ENCODE data around the gene CNFN. TPM values are rescaled to one million over a fixed set of nuclear protein-coding genes. Genes with fewer than 3 reads are reported as not detected.

The CNFN gene
- total and polyA plus RNA-seq, 5 experiments from 2014 or later, result 0.44 to 0.88 (median 0.68) TPM; not detected in 2

DNA sequence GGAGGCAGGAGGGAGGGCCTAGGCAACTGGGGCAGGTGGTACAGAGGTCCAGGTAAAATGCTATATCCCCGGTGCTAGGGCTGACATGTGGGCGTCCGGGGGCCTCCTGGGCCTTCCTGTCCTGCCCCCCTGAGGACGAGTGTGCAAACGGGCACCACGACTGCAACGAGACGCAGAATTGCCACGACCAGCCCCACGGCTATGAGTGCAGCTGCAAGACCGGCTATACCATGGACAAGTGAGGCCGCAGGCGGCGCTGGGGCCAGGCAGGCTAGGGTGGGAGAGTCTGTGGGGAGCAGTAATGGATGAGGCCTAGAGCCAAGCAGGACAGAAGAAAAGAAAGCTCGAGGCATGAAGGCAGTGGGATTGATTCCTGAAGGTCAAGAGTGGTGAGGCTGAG, 21.3 kb downstream of the CNFN start:
- POLR2A ChIA-PET, result no interaction called here
- DNase-seq (no peak), ATAC-seq (no peak)
- H3K4me1 Mint-ChIP-seq, result peaks cover 0 to 18% (median under 1%) of the 10 kb centered on the region in 4 donors
- H3K27me3 Mint-ChIP-seq, result no peaks in the 10 kb centered on the region
- no peak overlapping the region for H3K4me3 Mint-ChIP-seq
- H3K27ac Mint-ChIP-seq, result no peak overlapping the region
- H3K36me3 Mint-ChIP-seq, result peaks cover under 1 to 6% (median 1%) of the 10 kb centered on the region in 3 donors
- H3K9me3 Mint-ChIP-seq, result no peaks in the 10 kb centered on the region

DNA sequence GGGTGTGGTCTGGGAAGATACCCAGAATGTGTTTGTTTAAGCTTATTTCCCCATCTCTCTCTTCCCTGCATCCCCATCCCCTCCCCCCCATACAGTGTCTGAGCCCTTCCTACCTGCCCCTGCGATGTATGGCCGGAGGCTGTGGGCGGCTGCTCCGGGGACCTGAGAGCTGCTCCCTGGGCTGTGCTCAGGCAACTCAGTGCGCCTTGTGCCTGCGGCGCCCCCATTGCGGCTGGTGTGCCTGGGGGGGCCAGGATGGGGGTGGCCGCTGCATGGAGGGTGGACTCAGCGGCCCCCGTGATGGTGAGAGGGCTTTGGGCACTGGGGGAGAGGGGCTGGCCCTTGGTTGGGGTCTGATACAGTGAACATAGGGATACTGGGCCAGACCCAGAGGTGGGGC, 21.7 kb downstream of the CNFN start:
- H3K9me3 Mint-ChIP-seq, result no peaks in the 10 kb centered on the region
- H3K4me1 Mint-ChIP-seq, result peaks cover 0 to 21% (median 2%) of the 10 kb centered on the region in 4 donors
- peaks cover 4 to 9% (median 5%) of the 10 kb centered on the region in 3 donors for H3K36me3 Mint-ChIP-seq
- H3K4me3 Mint-ChIP-seq, result no peak overlapping the region
- POLR2A ChIA-PET, result no interaction called here
- H3K27me3 Mint-ChIP-seq, result no peaks in the 10 kb centered on the region
- no peak for DNase-seq
- no peak for ATAC-seq
- no peak overlapping the region for H3K27ac Mint-ChIP-seq

DNA sequence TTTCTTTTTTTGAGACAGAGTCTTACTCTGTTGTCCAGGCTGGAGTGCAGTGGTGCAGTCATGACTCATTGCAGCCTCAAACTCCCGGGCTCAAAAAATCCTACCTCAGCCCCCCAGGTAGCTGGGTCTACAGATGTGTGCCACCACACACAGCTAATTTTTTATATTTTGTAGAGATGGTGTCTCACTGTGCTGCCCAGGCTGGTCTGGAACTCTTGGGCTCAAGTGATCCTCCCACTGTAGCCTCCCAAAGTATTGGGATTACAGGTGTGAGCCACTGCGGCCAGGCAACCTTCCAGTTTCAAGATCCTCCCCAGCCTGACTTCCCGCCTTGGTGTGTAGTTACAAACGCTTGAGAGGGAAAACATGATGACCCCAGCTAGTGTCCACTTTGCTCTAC, 22.2 kb downstream of the CNFN start:
- Mint-ChIP-seq H3K36me3 (peaks cover 5 to 9% (median 7%) of the 10 kb centered on the region in 3 donors), H3K9me3 (no peaks in the 10 kb centered on the region), H3K4me1 (peaks cover 0 to 24% (median 2%) of the 10 kb centered on the region in 4 donors), H3K4me3 (no peak overlapping the region), H3K27ac (no peak overlapping the region), H3K27me3 (no peaks in the 10 kb centered on the region)
- POLR2A ChIA-PET, result no interaction called here
- no peak for ATAC-seq
- DNase-seq, result no peak

DNA sequence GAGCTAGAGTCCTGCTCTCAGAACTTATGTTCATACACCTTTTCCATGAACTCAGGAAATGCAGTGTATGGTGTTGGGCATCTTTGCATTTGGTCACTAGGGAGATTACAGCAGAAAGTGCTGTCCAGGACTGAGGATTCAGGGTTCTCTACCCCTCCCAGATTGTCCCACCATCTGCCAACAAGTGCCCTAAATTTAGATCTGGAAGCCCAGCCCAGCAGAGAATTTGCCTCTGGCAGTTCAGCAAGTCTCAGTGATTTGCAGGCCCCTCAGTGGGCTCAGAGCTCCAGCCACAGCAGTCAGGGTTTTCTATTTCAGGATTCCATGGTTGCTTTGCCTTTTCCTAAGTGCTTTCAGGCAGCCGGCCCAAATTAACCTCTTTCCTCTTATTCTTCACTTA, 23.4 kb downstream of the CNFN start:
- POLR2A ChIA-PET, result no interaction called here
- Mint-ChIP-seq H3K4me3 (no peak overlapping the region), H3K27ac (peak overlapping the region in 1 of 10 donors; percentile 57), H3K36me3 (peaks cover 5 to 9% (median 7%) of the 10 kb centered on the region in 3 donors), H3K27me3 (no peaks in the 10 kb centered on the region), H3K9me3 (no peaks in the 10 kb centered on the region), H3K4me1 (peaks cover 0 to 23% (median 2%) of the 10 kb centered on the region in 4 donors)
- ATAC-seq (no peak), DNase-seq (no peak)

DNA sequence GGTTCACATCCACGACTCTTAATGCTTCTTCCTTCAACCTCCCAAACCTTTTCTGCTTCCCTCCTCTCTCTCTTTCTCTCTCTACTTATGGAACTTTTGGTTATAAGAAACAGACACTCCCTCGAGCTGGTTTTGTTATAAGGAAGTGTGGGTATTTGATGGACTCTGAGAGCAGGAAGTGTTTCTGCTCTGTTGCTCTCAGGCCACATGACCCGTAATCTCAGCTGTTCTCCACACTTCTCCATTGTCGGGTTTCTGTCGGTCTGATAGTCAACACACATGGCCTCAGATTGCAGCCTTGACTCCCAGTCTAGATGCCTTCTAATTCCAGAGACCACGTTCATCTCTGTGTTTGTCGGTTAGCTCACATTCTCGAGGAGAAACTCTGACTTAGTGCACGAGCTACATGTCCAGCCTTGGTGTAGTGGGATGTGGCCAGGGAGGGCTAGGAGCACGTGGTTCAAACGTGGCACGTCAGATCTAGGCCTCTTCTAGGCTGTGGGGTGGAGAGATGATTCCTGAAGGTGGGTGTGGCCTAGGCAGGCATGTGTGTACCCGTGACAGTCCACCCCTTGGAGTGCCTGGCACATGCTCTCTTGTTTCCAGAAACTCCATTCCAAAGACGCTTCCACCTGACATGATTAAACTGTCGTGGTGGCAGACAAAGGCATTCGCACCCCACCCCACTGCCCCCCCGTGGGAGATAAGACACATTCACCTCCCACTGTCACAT, 26.3 kb downstream of the CNFN start:
- no peak overlapping the region for H3K4me3 Mint-ChIP-seq
- H3K36me3 Mint-ChIP-seq, result peaks cover 5 to 13% (median 9%) of the 10 kb centered on the region in 3 donors
- peak overlapping the region in 3 of 10 donors; percentile 57 to 67 (median 61) for H3K27ac Mint-ChIP-seq
- no peak for ATAC-seq
- DNase-seq, result no peak
- H3K9me3 Mint-ChIP-seq, result no peaks in the 10 kb centered on the region
- peaks cover 0 to 23% (median 3%) of the 10 kb centered on the region in 4 donors for H3K4me1 Mint-ChIP-seq
- no peaks in the 10 kb centered on the region for H3K27me3 Mint-ChIP-seq
- POLR2A ChIA-PET, result no interaction called here

DNA sequence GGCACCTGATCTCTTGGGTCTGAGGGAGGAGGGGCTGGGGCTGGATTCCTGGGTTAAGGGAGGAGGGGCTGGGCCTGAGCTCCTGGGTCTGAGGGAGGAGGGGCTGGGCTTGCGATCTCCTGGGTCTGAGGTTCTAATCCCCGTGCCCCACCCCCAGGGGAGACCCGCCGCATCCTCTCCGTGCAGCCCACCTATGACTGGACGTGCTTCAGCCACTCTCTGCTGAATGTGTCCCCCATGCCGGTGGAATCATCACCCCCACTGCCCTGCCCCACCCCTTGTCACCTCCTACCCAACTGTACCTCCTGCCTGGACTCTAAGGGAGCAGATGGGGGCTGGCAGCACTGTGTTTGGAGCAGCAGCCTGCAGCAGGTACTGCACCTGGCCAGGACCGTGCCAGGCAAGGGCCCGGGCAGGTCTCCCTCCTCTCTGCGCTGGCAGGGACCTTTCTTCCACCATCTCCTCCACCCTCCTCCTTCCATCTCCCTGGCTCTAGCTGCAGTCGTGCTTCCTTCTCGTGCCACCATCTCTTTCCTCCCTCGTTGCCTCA, 27.1 kb downstream of the CNFN start:
- DNase-seq (no peak), ATAC-seq (no peak)
- POLR2A ChIA-PET, result no interaction called here
- Mint-ChIP-seq H3K27ac (peak overlapping the region in 2 of 10 donors; percentile 57 to 67), H3K4me3 (no peak overlapping the region), H3K36me3 (peaks cover 5 to 13% (median 9%) of the 10 kb centered on the region in 3 donors), H3K27me3 (no peaks in the 10 kb centered on the region), H3K4me1 (peaks cover 0 to 23% (median 3%) of the 10 kb centered on the region in 4 donors), H3K9me3 (no peaks in the 10 kb centered on the region)

DNA sequence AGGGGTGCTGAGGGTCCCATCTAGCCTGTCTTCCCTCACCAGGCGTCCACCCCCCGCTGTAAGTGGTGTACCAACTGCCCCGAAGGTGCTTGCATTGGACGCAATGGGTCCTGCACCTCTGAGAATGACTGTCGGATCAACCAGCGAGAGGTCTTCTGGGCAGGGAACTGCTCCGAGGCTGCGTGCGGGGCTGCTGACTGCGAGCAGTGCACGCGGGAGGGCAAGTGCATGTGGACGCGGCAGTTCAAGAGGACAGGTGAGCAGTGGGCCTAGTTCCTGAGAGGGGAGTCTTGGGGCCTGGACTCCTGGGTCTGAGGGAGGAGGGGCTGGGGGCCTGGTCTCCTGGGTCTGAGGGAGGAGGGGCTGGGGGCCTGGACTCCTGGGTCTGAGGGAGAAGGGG, 27.8 kb downstream of the CNFN start:
- H3K27me3 Mint-ChIP-seq, result no peaks in the 10 kb centered on the region
- peaks cover 0 to 23% (median 3%) of the 10 kb centered on the region in 4 donors for H3K4me1 Mint-ChIP-seq
- H3K9me3 Mint-ChIP-seq, result no peaks in the 10 kb centered on the region
- H3K27ac Mint-ChIP-seq, result no peak overlapping the region
- H3K4me3 Mint-ChIP-seq, result no peak overlapping the region
- DNase-seq (no peak), ATAC-seq (no peak)
- POLR2A ChIA-PET, result no interaction called here
- peaks cover 5 to 13% (median 11%) of the 10 kb centered on the region in 3 donors for H3K36me3 Mint-ChIP-seq

DNA sequence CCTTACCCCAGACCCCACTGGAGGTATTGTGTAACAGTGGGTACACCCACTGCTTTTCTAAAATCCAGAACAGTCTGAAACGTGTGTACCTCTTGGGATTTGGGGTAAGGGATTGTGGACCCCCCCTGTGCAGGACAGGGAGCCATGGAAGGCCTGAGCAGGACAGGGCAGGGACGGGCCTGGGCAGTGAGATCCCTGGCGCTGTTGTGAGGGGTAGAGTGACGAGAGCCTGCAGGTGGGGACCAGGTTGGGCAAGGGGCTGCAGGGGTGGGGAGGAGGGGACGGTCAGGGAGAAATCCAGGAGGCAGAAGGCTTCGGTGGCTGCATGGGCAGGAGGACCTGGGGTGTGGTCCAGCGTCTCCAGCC, 28.6 kb downstream of the CNFN start:
- Mint-ChIP-seq H3K27me3 (no peaks in the 10 kb centered on the region), H3K9me3 (no peaks in the 10 kb centered on the region), H3K36me3 (peaks cover 5 to 13% (median 11%) of the 10 kb centered on the region in 3 donors), H3K4me1 (peaks cover 0 to 23% (median 3%) of the 10 kb centered on the region in 4 donors), H3K4me3 (no peak overlapping the region), H3K27ac (peak overlapping the region in 1 of 10 donors; percentile 42)
- DNase-seq (no peak), ATAC-seq (no peak)
- POLR2A ChIA-PET, result no interaction called here

DNA sequence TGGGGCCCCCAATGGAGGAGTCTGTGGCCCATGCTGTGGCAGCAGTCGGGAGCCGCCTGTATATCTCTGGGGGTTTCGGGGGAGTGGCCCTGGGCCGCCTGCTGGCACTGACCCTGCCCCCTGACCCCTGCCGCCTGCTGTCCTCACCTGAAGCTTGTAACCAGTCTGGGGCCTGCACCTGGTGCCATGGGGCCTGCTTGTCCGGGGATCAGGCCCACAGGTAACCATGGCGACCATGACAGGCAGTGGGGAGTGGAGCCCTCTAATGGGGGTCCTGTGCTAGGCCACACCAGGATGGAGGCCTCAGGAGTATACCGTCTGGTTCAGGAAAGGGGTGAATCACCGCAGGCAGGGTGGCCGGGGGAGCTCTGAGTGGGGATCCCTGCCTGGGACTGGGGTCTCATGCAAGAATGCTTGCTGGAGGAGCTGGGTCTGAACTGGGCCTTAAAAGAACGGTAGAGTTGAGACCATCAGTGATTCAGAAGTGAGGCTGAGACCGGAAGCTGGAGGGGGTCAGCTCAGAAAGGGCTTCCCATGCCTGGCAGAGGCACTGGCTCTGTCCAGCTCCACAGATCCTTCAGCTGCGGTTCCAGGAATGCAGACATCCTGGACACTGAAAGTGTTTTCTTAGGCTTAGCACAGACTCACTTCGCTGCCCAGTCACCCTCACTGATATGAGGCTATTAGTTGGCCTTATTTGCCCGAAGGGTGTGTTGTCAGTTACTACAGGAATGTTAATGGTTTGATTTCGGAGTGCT, 29.1 kb downstream of the CNFN start:
- H3K27me3 Mint-ChIP-seq, result no peaks in the 10 kb centered on the region
- no peak overlapping the region for H3K4me3 Mint-ChIP-seq
- H3K9me3 Mint-ChIP-seq, result no peaks in the 10 kb centered on the region
- no peak for ATAC-seq
- H3K36me3 Mint-ChIP-seq, result peaks cover 5 to 13% (median 11%) of the 10 kb centered on the region in 3 donors
- H3K27ac Mint-ChIP-seq, result peak overlapping the region in 1 of 10 donors; percentile 55
- POLR2A ChIA-PET, result no interaction called here
- DNase-seq, result no peak
- H3K4me1 Mint-ChIP-seq, result peaks cover 0 to 23% (median 3%) of the 10 kb centered on the region in 4 donors

DNA sequence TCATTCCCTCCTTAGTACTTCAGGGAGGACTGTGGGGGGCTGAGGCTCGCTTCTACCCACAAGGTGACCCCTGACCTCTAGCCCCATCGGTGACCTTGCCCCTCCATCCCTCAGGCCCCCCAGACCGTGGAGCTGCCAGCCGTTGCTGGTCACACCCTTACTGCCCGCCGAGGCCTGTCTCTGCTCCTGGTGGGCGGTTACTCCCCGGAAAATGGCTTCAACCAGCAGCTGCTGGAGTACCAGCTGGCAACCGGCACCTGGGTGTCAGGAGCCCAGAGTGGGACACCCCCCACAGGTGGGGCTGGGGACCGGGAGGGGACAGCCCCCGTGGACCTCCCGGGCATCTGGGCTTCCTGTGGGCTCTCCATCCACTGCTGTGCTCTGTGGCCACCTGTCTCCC, 32.8 kb downstream of the CNFN start:
- ATAC-seq (no peak), DNase-seq (no peak)
- POLR2A ChIA-PET, result no interaction called here
- Mint-ChIP-seq H3K27ac (no peak overlapping the region), H3K36me3 (peaks cover 0 to 19% (median 4%) of the 10 kb centered on the region in 3 donors), H3K4me1 (peaks cover 0 to 2% (median 0%) of the 10 kb centered on the region in 4 donors), H3K4me3 (no peak overlapping the region), H3K27me3 (no peaks in the 10 kb centered on the region), H3K9me3 (no peaks in the 10 kb centered on the region)

DNA sequence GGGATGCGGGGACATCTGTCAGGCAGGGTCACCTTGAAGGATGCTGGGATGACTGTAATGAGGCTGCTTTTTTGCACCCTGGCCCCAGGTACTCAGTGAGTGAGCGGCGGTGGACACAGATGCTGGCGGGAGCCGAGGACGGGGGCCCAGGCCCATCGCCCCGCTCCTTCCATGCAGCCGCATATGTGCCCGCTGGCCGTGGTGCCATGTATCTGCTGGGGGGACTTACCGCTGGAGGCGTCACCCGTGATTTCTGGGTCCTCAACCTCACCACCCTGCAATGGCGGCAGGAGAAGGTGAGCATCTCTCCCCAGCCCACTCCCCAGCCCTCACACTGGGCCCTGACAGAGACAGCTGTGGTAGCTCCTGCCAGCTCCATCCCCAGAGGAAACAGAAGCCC, 33.4 kb downstream of the CNFN start:
- DNase-seq, result no peak
- Mint-ChIP-seq H3K27ac (no peak overlapping the region), H3K4me3 (no peak overlapping the region), H3K36me3 (peaks cover 0 to 21% (median 4%) of the 10 kb centered on the region in 3 donors), H3K4me1 (peaks cover 0 to 5% (median 1%) of the 10 kb centered on the region in 4 donors), H3K27me3 (no peaks in the 10 kb centered on the region), H3K9me3 (no peaks in the 10 kb centered on the region)
- no peak for ATAC-seq
- POLR2A ChIA-PET, result no interaction called here

DNA sequence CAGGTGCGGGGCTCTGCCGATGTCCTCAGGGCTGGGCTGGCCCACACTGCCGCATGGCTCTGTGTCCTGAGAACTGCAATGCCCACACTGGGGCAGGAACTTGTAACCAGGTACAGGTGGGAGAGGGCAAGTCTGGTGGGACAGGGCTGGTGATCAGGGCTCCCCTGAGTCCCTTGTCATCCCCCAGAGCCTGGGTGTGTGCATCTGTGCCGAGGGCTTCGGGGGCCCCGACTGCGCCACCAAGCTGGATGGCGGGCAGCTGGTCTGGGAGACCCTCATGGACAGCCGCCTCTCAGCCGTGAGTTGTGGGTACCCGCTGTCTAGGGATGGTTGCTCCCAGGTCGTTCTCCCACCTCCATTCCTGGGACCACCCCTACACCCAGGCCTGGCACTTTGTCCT, 34.2 kb downstream of the CNFN start:
- Mint-ChIP-seq H3K4me3 (no peak overlapping the region), H3K27me3 (no peaks in the 10 kb centered on the region), H3K27ac (no peak overlapping the region)

More for the DNA sequence above, 34.2 kb downstream of the CNFN start:
- no peak for DNase-seq
- Mint-ChIP-seq H3K4me1 (peaks cover 0 to 5% (median 1%) of the 10 kb centered on the region in 4 donors), H3K36me3 (peaks cover 0 to 21% (median 4%) of the 10 kb centered on the region in 3 donors), H3K9me3 (no peaks in the 10 kb centered on the region)
- no peak for ATAC-seq
- POLR2A ChIA-PET, result no interaction called here
